ENCODE results near the gene HMGB4.

Gene HMGB4

DNA sequence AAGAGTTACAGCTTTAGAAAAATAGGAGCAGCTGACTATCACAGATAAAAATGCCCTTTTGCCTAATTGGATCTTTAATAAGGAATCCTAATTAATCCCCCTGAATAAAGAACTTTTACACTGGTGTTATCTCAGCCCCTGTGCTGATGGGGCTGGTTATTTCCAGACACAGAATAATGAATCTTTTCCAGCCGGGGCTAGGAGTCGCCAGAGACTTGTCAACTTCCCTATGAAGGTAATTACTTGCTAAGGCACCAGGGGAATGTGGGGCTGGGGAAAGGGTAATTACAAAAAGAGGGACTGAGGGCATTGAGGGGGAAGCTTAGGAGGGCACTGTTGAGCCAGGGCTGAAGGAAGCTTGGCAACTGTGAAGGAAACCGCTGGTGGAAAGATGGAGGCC, 34.5 kb downstream of the HMGB4 start:
- no peak for DNase-seq (ENCODE audit: low spot score)

DNA sequence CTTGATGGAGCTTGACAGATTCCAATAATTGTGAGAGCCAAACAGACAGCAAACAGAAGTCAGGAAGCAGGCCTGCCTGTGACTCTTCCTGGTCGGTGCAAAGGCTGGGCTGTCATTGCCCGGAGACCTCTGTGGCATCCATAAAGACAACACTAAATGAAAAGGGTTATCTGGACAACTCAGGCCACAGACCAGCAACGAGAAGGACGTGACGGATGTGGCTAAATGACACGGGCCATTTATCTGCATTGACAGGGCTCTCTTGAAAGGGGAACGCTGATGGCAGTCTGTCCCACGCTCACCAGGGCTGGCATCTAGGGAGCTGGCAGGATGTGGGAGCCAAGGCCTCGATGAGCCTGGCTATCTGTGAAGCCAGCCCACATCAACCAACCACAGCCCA, 35.0 kb downstream of the HMGB4 start:
- DNase-seq (ENCODE audit: low spot score): no peak

DNA sequence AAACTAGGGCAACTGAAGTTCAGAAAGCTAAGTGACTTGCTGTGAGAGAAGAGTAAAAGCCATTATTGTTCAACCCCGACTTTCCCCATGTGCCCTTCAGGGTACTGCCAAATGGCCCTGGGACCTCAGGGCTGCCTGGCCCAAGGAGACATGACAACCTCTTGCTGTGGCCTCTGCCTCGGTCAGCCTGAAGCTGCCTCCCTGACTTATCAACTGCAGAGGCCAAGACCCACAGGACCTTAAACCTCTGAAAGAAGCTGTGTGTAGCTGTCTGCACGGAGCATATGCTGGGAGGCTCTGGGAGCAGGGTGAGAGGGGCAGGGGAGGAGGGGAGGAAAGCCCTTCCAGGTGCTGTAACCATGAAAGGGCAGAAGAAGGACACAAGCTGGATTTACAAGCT, 35.9 kb downstream of the HMGB4 start:
- DNase-seq (ENCODE audit: low spot score): no peak

DNA sequence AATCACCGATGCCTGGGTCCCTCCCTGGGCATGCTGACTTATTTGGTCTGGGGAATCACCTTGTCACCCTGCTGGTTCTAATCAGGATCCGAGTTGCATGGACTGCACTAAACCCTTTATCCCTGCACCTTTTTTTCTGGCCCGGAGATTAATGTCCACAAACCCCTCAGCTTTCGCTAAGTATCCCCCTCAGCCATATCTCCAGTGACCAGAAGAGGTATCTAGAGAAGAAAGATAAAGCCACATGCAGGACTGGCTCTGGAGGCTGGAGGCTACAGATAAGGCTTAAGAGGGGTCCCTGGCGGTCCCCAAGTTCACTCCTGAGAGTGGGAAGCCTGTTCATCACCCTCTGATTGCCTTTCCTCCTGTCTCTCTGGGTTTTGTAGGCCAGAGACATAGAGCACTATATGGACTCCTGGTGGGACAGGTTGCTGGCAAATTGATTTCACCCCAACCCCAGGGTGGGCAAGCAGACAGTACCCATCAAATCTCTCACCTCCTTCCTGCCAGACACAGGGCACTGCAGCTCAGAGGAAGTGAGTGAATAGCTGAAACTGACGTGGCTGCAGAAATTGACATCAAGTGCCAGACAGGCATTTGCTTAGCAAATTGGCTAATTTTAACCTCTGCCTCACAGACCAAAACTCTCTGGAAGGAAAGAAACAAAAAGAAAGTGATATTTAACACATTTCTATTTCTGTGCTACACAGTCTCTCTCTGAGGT, 38.8 kb downstream of the HMGB4 start:
- DNase-seq (ENCODE audit: low spot score): no peak

DNA sequence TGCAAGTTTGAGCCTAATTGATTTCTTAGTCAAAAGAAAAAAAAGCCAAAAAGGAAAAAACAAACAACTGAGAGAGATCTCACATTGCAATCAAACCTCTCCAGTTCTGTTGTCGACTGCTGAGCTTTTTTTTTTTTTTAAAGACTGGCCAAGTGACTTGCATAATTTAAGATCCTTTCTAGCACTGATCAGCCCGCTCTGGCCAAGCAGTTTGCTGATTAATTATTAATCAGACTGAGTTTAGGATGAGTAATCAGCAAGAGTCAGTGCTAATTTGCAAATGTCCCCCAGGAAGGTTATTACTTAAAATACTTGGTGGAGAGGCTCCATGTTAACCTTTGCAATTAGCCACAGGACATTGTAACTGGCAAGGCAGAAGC, 39.3 kb downstream of the HMGB4 start:
- DNase-seq (ENCODE audit: low spot score): no peak

DNA sequence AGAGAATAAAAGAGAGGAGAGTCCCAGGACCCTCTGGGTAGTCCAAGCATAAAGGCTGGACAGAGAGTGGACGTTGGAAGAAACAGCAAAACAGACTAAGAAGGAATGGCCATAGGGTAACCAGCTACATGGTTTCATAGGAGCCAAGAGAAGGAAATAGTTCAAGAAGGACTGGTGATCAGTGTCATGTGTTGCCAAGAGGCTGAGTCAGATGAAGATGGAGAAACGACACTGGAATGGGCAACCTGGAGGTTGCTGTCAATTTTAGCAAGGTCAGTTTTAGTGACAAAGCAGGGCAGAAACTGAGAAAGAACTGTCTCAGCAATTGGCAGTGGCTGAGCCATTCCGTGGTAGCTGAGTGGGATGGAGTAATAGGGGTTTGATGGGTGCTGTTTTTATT, 41.4 kb downstream of the HMGB4 start:
- DNase-seq (ENCODE audit: low spot score): no peak

DNA sequence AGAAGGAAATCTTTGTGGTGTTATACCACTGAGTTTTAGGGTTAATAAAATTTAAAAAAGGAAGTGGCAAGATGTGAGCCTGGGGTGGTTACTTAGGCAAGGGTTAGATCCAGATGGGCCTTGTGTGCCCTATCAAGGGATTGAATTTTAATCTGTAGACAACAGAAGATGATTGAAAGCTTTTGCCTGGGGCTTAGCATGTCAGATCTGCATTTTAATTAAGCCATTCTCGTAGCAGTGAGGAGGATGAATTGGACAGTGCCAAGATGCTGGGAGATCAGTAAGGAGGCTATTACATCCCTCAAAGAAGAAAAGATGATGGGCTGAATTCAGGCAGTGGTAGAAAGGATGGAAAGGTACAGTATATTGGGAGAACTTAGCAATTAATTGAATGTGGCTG, 42.3 kb downstream of the HMGB4 start:
- DNase-seq (ENCODE audit: low spot score): no peak

DNA sequence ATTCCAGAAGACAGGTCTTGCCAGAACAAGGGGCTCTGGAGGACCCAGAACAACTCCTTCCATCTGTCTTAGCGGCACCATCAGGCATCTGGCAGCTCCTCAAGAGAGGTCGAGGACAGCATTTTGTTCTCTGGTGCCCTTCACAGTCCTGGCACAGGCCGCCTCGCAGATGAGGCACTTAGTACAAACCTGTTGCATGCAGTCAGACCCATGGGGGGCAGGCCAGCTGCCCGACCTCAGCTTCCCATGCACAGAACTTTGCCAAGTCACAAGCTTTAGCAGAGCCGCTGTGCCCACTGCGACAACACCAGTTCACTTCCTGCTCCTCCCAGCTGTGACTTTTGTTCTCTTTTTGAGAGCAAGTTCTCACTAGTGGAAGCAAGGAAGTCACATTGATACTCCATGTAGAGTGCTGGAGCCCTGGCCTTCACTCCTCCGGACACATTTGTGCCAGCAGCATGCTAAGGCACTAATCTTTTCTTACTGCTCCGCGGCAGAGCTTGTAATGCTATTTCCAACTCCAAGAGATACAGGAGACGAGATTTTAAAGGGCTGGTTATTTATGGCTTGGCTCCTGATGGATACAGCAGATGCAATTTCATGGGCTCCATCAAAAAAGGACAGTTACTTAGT, 44.6 kb downstream of the HMGB4 start:
- no peak for DNase-seq (ENCODE audit: low spot score)
